GM19025 (cell line): ENCODE measurements around the gene VAPB.

Experiments
- ATAC-seq: cut with Tn5 transposase; IDR thresholded peaks from one replicate; pipeline ENCODE4 v1.9.1; 2021; ENCODE audit warnings: mild to moderate bottlenecking, low read depth, moderate library complexity; ENCODE audit not compliant: unreplicated experiment

The VAPB gene

GRCh38 chr20:58500256-58500655, 111.2 kb downstream of the VAPB start:
- ATAC-seq, result no peak
